NCI-H748 (cell line): ENCODE results near the gene GATAD2B.

Source experiments
- DNase-seq: peaks from one replicate; lab custom pipeline; 2025; ENCODE audit not compliant: unreplicated experiment; lab: John Stamatoyannopoulos, UW

GATAD2B gene

GRCh38 chr1:153922972-153923925 lies at the start of gene GATAD2B:
Gene GATAD2B (minus strand): TSS chr1:153922972. CDS start chr1:153828347, 94,625 bp downstream.
- DNase-seq, result peak; percentile 100

- DNase-seq, result no peak
These were observed 47.6 kb upstream of the GATAD2B start for GRCh38 chr1:153970346-153970745.

- DNase-seq, result no peak
These were observed 46.2 kb upstream of the GATAD2B start for GRCh38 chr1:153968972-153969371.

- peak; percentile 54 for DNase-seq
These were observed 45.6 kb upstream of the GATAD2B start for GRCh38 chr1:153968408-153968807.

- peak; percentile 88 for DNase-seq
These were observed 45.2 kb upstream of the GATAD2B start for GRCh38 chr1:153968000-153968363.

- peak; percentile 99 for DNase-seq
These were observed 44.6 kb upstream of the GATAD2B start, which contains the start of gene CREB3L4 for GRCh38 chr1:153967107-153967999. Gene CREB3L4 (plus strand): TSS chr1:153967902. CDS start chr1:153968526, 624 bp downstream.

GRCh38 chr1:153963850-153964331 lies 41.1 kb upstream of the GATAD2B start:
- DNase-seq, result peak; percentile 67

- peak; percentile 98 for DNase-seq
These were observed 40.5 kb upstream of the GATAD2B start, which contains the start of gene SLC39A1 for GRCh38 chr1:153963030-153963849. Gene SLC39A1 (minus strand): TSS chr1:153963537. CDS start chr1:153962715, 822 bp downstream.

GRCh38 chr1:153962088-153963029 lies 39.6 kb upstream of the GATAD2B start:
- DNase-seq, result no peak

- no peak for DNase-seq
These were observed 38.6 kb upstream of the GATAD2B start for GRCh38 chr1:153961421-153961820.

GRCh38 chr1:153960206-153960605 lies 37.4 kb upstream of the GATAD2B start:
- no peak for DNase-seq

GRCh38 chr1:153959454-153959853 lies 36.7 kb upstream of the GATAD2B start:
- DNase-seq, result no peak

- DNase-seq, result no peak
These were observed 36.1 kb upstream of the GATAD2B start for GRCh38 chr1:153958961-153959260.

GRCh38 chr1:153958111-153958960 lies 35.6 kb upstream of the GATAD2B start, which contains the start of gene CRTC2:
Gene CRTC2 (minus strand): TSS chr1:153958612. CDS start chr1:153958497, 115 bp downstream.
- DNase-seq, result peak; percentile 99

- DNase-seq, result peak; percentile 31
These were observed 35.0 kb upstream of the GATAD2B start for GRCh38 chr1:153957744-153958110.

- no peak for DNase-seq
These were observed 34.4 kb upstream of the GATAD2B start for GRCh38 chr1:153956997-153957715.

- DNase-seq, result no peak
These were observed 32.1 kb upstream of the GATAD2B start for GRCh38 chr1:153954826-153955225.

GRCh38 chr1:153953859-153954365 lies 31.1 kb upstream of the GATAD2B start:
- no peak for DNase-seq
